Central memory CD8-positive, alpha-beta T cell (primary cell): ENCODE results near the gene FOXC2.

ENCODE experiments used
- ATAC-seq: fragments of 150-1000 bp; cut with Tn5 transposase; replicated peaks from 2 replicates; pipeline ENCODE4 v1.10.0; 2022; ENCODE audit warnings: mild to moderate bottlenecking, moderate FRiP score, moderate number of reproducible peaks; ENCODE audit not compliant: poor library complexity, severe bottlenecking; ENCODE audit errors: extremely low read depth
- DNase-seq, 2 donors: peaks; one replicate each; pipeline ENCODE4 v3.0.0; 2021; ENCODE audit warnings: low spot score in 2 of 2
- H3K27ac Mint-ChIP-seq: one replicate; pipeline ENCODE4 v1.8.0; 2022; ENCODE audit warnings: low read depth, mild to moderate bottlenecking, moderate library complexity, mixed read lengths
- H3K27me3 Mint-ChIP-seq: one replicate; pipeline ENCODE4 v1.8.0; 2022; ENCODE audit warnings: mixed read lengths
- H3K36me3 Mint-ChIP-seq: one replicate; pipeline ENCODE4 v1.8.0; 2022; ENCODE audit warnings: mild to moderate bottlenecking, moderate library complexity, mixed read lengths; ENCODE audit not compliant: insufficient read depth
- H3K4me1 Mint-ChIP-seq: one replicate; pipeline ENCODE4 v1.8.0; 2022; ENCODE audit warnings: mixed read lengths
- H3K4me3 Mint-ChIP-seq: one replicate; pipeline ENCODE4 v1.8.0; 2022; ENCODE audit warnings: mild to moderate bottlenecking, moderate library complexity, mixed read lengths
- H3K9me3 Mint-ChIP-seq: one replicate; pipeline ENCODE4 v1.8.0; 2022; ENCODE audit warnings: mixed read lengths

The FOXC2 gene

GRCh38 chr16:86610779-86611524 lies 44.3 kb downstream of the FOXC2 start:
- H3K9me3 Mint-ChIP-seq: no peaks in the 10 kb centered on the region
- peaks cover 61% of the 10 kb centered on the region for H3K27me3 Mint-ChIP-seq
- H3K4me3 Mint-ChIP-seq: no peak overlapping the region
- no peaks in the 10 kb centered on the region for H3K36me3 Mint-ChIP-seq
- ATAC-seq: no peak
- DNase-seq: no peak
- no peak overlapping the region for H3K27ac Mint-ChIP-seq
- H3K4me1 Mint-ChIP-seq: no peaks in the 10 kb centered on the region

GRCh38 chr16:86611525-86611855 lies 44.9 kb downstream of the FOXC2 start:
- no peaks in the 10 kb centered on the region for H3K36me3 Mint-ChIP-seq

GRCh38 chr16:86611941-86612340 lies 45.3 kb downstream of the FOXC2 start:
- H3K36me3 Mint-ChIP-seq: no peaks in the 10 kb centered on the region
- H3K4me3 Mint-ChIP-seq: no peak overlapping the region
- ATAC-seq (no peak), DNase-seq (no peak)
- H3K4me1 Mint-ChIP-seq: no peaks in the 10 kb centered on the region
- H3K9me3 Mint-ChIP-seq: no peaks in the 10 kb centered on the region
- peaks cover 58% of the 10 kb centered on the region for H3K27me3 Mint-ChIP-seq
- no peak overlapping the region for H3K27ac Mint-ChIP-seq

More at GRCh38 chr16:86611525-86611855, 44.9 kb downstream of the FOXC2 start:
- H3K4me3 Mint-ChIP-seq: no peak overlapping the region
- no peak overlapping the region for H3K27ac Mint-ChIP-seq
- DNase-seq (no peak), ATAC-seq (no peak)
- no peaks in the 10 kb centered on the region for H3K4me1 Mint-ChIP-seq
- peaks cover 61% of the 10 kb centered on the region for H3K27me3 Mint-ChIP-seq
- H3K9me3 Mint-ChIP-seq: no peaks in the 10 kb centered on the region

- Mint-ChIP-seq H3K27me3 (peaks cover 34% of the 10 kb centered on the region), H3K36me3 (no peaks in the 10 kb centered on the region), H3K27ac (no peak overlapping the region), H3K4me3 (no peak overlapping the region), H3K4me1 (no peaks in the 10 kb centered on the region), H3K9me3 (no peaks in the 10 kb centered on the region)
- DNase-seq: no peak
- ATAC-seq: no peak
Observed at GRCh38 chr16:86614699-86615098, 48.1 kb downstream of the FOXC2 start.

GRCh38 chr16:86616906-86617305 lies 50.3 kb downstream of the FOXC2 start:
- no peak overlapping the region for H3K27ac Mint-ChIP-seq
- H3K4me3 Mint-ChIP-seq: no peak overlapping the region
- ATAC-seq: no peak
- no peaks in the 10 kb centered on the region for H3K9me3 Mint-ChIP-seq
- DNase-seq: no peak
- H3K27me3 Mint-ChIP-seq: peaks cover 24% of the 10 kb centered on the region
- H3K4me1 Mint-ChIP-seq: no peaks in the 10 kb centered on the region
- no peaks in the 10 kb centered on the region for H3K36me3 Mint-ChIP-seq

GRCh38 chr16:86618431-86619238 lies 52.0 kb downstream of the FOXC2 start:
- Mint-ChIP-seq H3K27ac (no peak overlapping the region), H3K9me3 (no peaks in the 10 kb centered on the region), H3K4me1 (no peaks in the 10 kb centered on the region), H3K27me3 (peaks cover 28% of the 10 kb centered on the region), H3K4me3 (no peak overlapping the region), H3K36me3 (no peaks in the 10 kb centered on the region)
- ATAC-seq: no peak
- DNase-seq: no peak
